Thyroid gland (tissue), 4 donors: Measurements from ENCODE around the gene TMEM119. TPM values are rescaled to one million over a fixed set of nuclear protein-coding genes. Genes with fewer than 3 reads are reported as not detected.

Experiments
- DNase-seq, 2 donors: peaks; one replicate each; pipeline ENCODE4 v3.0.0-alpha.2; 2019
- H3K27ac ChIP-seq, 3 donors: fragments of 200-600 bp; sonication (generic); 1 replicate in 2 of 3; 2 replicates in 1 of 3; pipeline ENCODE4 v1.5.1; 2016 to 2019; ENCODE audit warnings: mild to moderate bottlenecking in 1 of 3, moderate library complexity in 1 of 3
- H3K27me3 ChIP-seq: fragments of 200-600 bp; sonication (generic); one replicate; pipeline ENCODE4 v1.5.1; 2019
- H3K36me3 ChIP-seq, 2 donors: fragments of 200-600 bp; sonication (generic); one replicate each; pipeline ENCODE4 v1.5.1; 2016 to 2019
- H3K4me1 ChIP-seq, 2 donors: fragments of 200-600 bp; sonication (generic); one replicate each; pipeline ENCODE4 v1.5.1; 2017 to 2019
- H3K4me3 ChIP-seq, 3 donors: fragments of 200-600 bp; sonication (generic); replicated peaks in 1 of 3; 1 replicate in 2 of 3; 2 replicates in 1 of 3; pipeline ENCODE4 v1.5.1; 2016; ENCODE audit warnings: mild to moderate bottlenecking in 1 of 3
- H3K9me3 ChIP-seq: fragments of 200-600 bp; sonication (generic); one replicate; pipeline ENCODE4 v1.5.1; 2017
- POLR2A ChIP-seq, 2 donors: fragments of 450-650 bp; IDR thresholded peaks; one replicate each; pipeline ENCODE4 v1.6.1; 2017; ENCODE audit warnings: antibody characterized with exemption in 2 of 2, mild to moderate bottlenecking in 2 of 2, moderate library complexity in 1 of 2
- WGBS, 2 donors: methylation state at CpG; one replicate each; pipeline ENCODE4 v1.1.5; 2017; 5-methylcytosine and 5-hydroxymethylcytosine counted together
- intact Hi-C: fragments of 100-400 bp; cut with DNase I; formaldehyde crosslinking; loops from one replicate; pipeline ENCODE4 v1.15.1; 2023
- total RNA-seq, 4 donors: library from RNA; depleted of rRNA; stranded (reverse); fragments of >200 nt; gene quantifications; one replicate each; pipeline ENCODE4 v1.2.3, GENCODE V29; 2016
- TF ChIP-seq, protein P1 (sequence below), 6 experiments: fragments of 200-600 bp in 3 of 6; fragments of 450-650 bp in 3 of 6; sonication (generic) in 3 of 6; IDR thresholded peaks; one replicate each; pipeline ENCODE4 v1.5.1; 2016 to 2019; ENCODE audit warnings: antibody characterized with exemption in 6 of 6, mild to moderate bottlenecking in 2 of 6, inconsistent platforms in 1 of 6, moderate library complexity in 1 of 6

Gene TMEM119
- total RNA-seq, 4 donors from 2014 or later: 6.9 to 21.6 (median 15.3) TPM

DNA sequence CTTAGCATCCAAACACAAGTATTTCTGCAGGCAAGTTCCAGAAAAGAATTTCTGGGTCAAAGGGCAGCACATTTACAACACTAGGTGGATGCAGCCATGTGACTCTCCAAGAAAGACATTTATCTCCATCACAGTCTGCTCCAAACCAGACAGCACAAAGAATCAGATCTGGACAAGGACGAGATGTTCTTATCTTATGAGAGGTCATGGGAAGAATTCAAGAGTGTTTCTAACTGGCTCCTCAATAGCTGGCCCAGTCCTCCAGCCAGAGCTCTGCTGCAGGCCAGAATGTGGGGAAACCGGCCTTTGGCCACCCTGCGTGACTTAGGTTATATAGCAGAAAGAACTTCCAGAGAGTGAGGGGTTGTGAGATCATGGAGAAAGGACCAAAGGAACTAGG, 17.4 kb downstream of the TMEM119 start:
- Histone ChIP-seq H3K27ac (no peak overlapping the region), H3K4me1 (peaks cover 0 to 4% of the 10 kb centered on the region in 2 donors), H3K27me3 (no peaks in the 10 kb centered on the region), H3K36me3 (no peaks in the 10 kb centered on the region), H3K9me3 (no peaks in the 10 kb centered on the region), H3K4me3 (no peak overlapping the region)
- WGBS, 2 donors: 62 to 72% methylated on average over 3 of the region's 3 CpGs
- DNase-seq: no peak
- TF ChIP-seq, protein P1, sequence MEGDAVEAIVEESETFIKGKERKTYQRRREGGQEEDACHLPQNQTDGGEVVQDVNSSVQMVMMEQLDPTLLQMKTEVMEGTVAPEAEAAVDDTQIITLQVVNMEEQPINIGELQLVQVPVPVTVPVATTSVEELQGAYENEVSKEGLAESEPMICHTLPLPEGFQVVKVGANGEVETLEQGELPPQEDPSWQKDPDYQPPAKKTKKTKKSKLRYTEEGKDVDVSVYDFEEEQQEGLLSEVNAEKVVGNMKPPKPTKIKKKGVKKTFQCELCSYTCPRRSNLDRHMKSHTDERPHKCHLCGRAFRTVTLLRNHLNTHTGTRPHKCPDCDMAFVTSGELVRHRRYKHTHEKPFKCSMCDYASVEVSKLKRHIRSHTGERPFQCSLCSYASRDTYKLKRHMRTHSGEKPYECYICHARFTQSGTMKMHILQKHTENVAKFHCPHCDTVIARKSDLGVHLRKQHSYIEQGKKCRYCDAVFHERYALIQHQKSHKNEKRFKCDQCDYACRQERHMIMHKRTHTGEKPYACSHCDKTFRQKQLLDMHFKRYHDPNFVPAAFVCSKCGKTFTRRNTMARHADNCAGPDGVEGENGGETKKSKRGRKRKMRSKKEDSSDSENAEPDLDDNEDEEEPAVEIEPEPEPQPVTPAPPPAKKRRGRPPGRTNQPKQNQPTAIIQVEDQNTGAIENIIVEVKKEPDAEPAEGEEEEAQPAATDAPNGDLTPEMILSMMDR (IDR thresholded peaks at IDR 0.05): no peak
- no peak for TF ChIP-seq POLR2A (IDR thresholded peaks at IDR 0.05)
- intact Hi-C loops: no loop called here

DNA sequence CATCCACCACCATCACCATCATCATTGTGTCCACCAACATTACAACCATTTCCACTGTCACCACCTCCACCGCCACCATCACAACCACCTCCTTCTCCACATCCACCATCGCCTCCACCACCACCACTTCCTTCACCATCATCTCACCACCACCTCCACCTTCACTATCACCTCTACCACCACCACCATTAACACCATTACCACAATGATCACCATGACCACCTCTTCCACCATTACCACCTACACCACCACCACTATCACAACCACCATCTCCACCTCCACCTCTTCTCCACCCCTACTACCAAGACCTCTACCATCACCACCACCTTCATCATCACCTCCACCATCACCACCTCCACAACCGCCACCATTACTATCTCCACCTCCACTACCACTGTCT, 19.1 kb downstream of the TMEM119 start:
- intact Hi-C loops: no loop called here

DNA sequence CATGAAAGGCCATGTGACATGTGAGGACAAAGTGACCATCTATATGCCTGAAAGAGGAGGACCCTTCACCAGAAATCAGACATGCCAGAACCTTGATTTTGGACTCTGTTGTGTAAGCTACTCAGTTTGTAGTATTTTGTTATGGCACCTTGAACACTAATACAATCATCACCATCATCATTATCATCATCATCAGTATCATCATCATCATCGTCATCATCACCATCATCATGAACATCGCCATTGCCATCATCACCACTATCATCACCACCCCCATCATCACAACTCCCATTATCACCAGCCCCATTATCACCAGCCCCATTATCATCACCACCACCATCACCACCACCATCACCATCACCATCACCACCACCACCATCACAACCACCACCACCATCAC, 19.6 kb downstream of the TMEM119 start:
- no peak for DNase-seq
- intact Hi-C loops: no loop called here
- no peak overlapping the region for H3K4me3 ChIP-seq
- WGBS, 2 donors: 75 to 99% methylated on average over 2 of the region's 2 CpGs
- no peak overlapping the region for H3K27ac ChIP-seq
- H3K9me3 ChIP-seq: no peaks in the 10 kb centered on the region
- H3K36me3 ChIP-seq: no peaks in the 10 kb centered on the region
- H3K27me3 ChIP-seq: no peaks in the 10 kb centered on the region
- TF ChIP-seq POLR2A (IDR thresholded peaks at IDR 0.05): no peak
- TF ChIP-seq, protein P1 (IDR thresholded peaks at IDR 0.05): no peak
- H3K4me1 ChIP-seq: peaks cover 0 to 4% of the 10 kb centered on the region in 2 donors

More for the DNA sequence above, 19.1 kb downstream of the TMEM119 start:
- no peak for DNase-seq
- 95 to 96% methylated on average over 3 of the region's 3 CpGs for WGBS, 2 donors
- H3K4me3 ChIP-seq: no peak overlapping the region
- no peaks in the 10 kb centered on the region for H3K9me3 ChIP-seq
- no peak for TF ChIP-seq POLR2A (IDR thresholded peaks at IDR 0.05)
- TF ChIP-seq, protein P1 (IDR thresholded peaks at IDR 0.05): no peak
- peaks cover 0 to 4% of the 10 kb centered on the region in 2 donors for H3K4me1 ChIP-seq
- no peaks in the 10 kb centered on the region for H3K27me3 ChIP-seq
- no peak overlapping the region for H3K27ac ChIP-seq
- no peaks in the 10 kb centered on the region for H3K36me3 ChIP-seq

DNA sequence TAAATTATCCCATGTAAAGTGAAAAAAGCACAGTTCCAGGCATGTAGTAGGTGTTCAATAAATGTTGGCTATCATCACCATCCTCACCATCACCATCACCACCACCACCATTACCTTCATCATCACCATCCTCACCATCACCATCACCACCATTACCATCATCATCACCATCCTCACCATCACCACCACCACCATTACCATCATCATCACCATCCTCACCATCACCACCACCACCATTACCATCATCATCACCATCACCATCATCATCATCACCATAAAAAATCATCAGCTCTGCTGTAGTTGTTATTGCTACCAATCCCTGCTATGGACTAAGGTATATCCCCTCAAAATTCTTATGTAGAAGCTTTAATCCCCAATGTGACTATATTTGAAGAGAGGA, 20.4 kb downstream of the TMEM119 start:
- intact Hi-C loops: no loop called here
- no peak for DNase-seq
- H3K4me1 ChIP-seq: peaks cover 0 to 4% of the 10 kb centered on the region in 2 donors
- H3K27ac ChIP-seq: no peak overlapping the region
- no peaks in the 10 kb centered on the region for H3K27me3 ChIP-seq
- no peaks in the 10 kb centered on the region for H3K36me3 ChIP-seq
- TF ChIP-seq, protein P1 (IDR thresholded peaks at IDR 0.05): no peak
- TF ChIP-seq POLR2A (IDR thresholded peaks at IDR 0.05): no peak
- no peak overlapping the region for H3K4me3 ChIP-seq
- no peaks in the 10 kb centered on the region for H3K9me3 ChIP-seq

DNA sequence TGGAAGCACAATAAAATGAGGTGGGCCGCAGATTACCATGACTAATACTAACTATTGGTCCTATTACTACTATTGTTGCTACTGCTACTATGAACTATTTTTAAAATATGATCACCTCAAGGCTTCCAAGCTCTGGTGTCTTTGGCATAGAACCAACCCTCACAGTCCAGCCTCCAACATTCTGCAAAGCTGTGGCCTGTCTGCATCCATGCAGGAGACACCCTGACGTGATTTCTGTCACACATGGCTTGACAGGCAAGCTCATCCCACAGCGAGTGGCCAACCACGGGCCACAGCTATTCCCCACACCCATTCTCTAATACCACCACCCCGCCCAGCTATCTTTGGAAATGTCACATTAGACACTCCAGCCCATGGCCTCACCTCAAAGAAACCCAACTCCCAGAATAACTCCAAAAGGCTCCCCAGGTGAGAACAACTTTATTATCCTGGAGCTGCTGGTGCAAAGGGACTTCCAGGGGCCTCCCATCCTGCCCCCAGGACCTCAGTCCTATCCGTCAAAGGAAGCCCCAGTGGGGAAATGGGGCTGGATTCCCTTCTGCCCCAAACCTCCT, 21.1 kb downstream of the TMEM119 start:
- H3K27ac ChIP-seq: no peak overlapping the region
- H3K9me3 ChIP-seq: no peaks in the 10 kb centered on the region
- H3K27me3 ChIP-seq: no peaks in the 10 kb centered on the region
- no peak for TF ChIP-seq POLR2A (IDR thresholded peaks at IDR 0.05)
- TF ChIP-seq, protein P1 (IDR thresholded peaks at IDR 0.05): no peak
- H3K36me3 ChIP-seq: no peaks in the 10 kb centered on the region
- peaks cover 0 to 5% of the 10 kb centered on the region in 2 donors for H3K4me1 ChIP-seq
- no peak for DNase-seq
- WGBS, 2 donors: 82 to 92% methylated on average over 6 of the region's 6 CpGs
- intact Hi-C loops: no loop called here
- H3K4me3 ChIP-seq: no peak overlapping the region
